GM21367 (cell line): ENCODE data around the gene ZNF189.

Experiments
- ATAC-seq: cut with Tn5 transposase; IDR thresholded peaks from one replicate; pipeline ENCODE4 v1.9.1; 2021; ENCODE audit not compliant: unreplicated experiment

ZNF189 gene

GRCh38 chr9:101448680-101449070, 50.0 kb downstream of the ZNF189 start:
- ATAC-seq = no peak

- peak; percentile 98 for ATAC-seq
Observed at GRCh38 chr9:101449071-101449721, 50.5 kb downstream of the ZNF189 start.

GRCh38 chr9:101450931-101451330, 52.3 kb downstream of the ZNF189 start:
- no peak for ATAC-seq

GRCh38 chr9:101451498-101451897, 52.8 kb downstream of the ZNF189 start:
- ATAC-seq = no peak

- no peak for ATAC-seq
Observed at GRCh38 chr9:101453776-101454570, 55.3 kb downstream of the ZNF189 start.

GRCh38 chr9:101455656-101456240, 57.1 kb downstream of the ZNF189 start:
- no peak for ATAC-seq

GRCh38 chr9:101457003-101457402, 58.4 kb downstream of the ZNF189 start:
- ATAC-seq = no peak

- ATAC-seq = peak; percentile 97
Observed at GRCh38 chr9:101458963-101459631, 60.4 kb downstream of the ZNF189 start.
